Measurements from ENCODE around the gene KCNB1. TPM values are rescaled to one million over a fixed set of nuclear protein-coding genes. Genes with fewer than 3 reads are reported as not detected.
A peak's percentile ranks its signal among the peaks of the same experiment; 100 is the strongest.

The KCNB1 gene
- total and polyA plus RNA-seq, 8 donors = 0.12 to 21.0 (median 2.3) TPM; not detected in 1

DNA sequence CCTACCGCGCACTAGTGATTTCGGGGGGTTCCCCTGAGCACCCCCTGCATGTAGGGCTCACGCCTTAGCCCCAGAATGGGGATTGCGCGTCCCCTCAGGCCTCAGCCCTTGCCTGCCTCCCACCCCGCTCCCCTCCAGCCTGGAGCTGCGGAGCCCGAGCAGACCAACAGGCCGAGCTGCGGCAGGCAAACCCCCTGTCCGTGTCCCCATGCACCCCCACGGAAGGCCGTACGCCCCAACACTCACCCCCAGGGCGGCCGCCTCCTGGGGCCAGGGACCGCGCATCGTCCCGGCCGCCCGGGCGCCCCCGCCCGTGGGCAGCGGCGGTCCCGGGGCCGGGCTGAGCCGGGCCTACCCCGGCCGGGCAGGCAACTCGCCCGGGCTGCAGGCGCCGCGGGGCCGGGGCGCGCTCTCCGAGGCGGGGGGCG, 1.2 kb upstream of the KCNB1 start:
- H3K36me3 ChIP-seq = no peaks in the 10 kb centered on the region
- H3K4me3 ChIP-seq = peak overlapping the region; percentile 54 to 69 (median 56)
- peak overlapping the region in 1 of 5 donors; percentile 82 for H3K27ac ChIP-seq
- no peaks in the 10 kb centered on the region for H3K9me3 ChIP-seq
- H3K27me3 ChIP-seq = peaks cover 0 to 71% (median 37%) of the 10 kb centered on the region in 3 donors
- intact Hi-C loops (cut with DNase I; ENCODE audit: low total_unique reads) = loop anchor here (10.0 kb wide), 1 partner anchor 149 kb away; no protein-coding TSS in a partner anchor
- WGBS, 5 donors = 0 to 6% (median 1%) methylated on average over 12 to 44 of the region's 44 CpGs
- H3K4me1 ChIP-seq = peaks cover 24 to 59% (median 45%) of the 10 kb centered on the region in 4 donors
- TF ChIP-seq POLR2AphosphoS5 (IDR thresholded peaks at IDR 0.05) (no peak), POLR2A (IDR thresholded peaks at IDR 0.05) (no peak), EP300 (IDR thresholded peaks at IDR 0.05) (no peak)
- TF ChIP-seq, protein P1, sequence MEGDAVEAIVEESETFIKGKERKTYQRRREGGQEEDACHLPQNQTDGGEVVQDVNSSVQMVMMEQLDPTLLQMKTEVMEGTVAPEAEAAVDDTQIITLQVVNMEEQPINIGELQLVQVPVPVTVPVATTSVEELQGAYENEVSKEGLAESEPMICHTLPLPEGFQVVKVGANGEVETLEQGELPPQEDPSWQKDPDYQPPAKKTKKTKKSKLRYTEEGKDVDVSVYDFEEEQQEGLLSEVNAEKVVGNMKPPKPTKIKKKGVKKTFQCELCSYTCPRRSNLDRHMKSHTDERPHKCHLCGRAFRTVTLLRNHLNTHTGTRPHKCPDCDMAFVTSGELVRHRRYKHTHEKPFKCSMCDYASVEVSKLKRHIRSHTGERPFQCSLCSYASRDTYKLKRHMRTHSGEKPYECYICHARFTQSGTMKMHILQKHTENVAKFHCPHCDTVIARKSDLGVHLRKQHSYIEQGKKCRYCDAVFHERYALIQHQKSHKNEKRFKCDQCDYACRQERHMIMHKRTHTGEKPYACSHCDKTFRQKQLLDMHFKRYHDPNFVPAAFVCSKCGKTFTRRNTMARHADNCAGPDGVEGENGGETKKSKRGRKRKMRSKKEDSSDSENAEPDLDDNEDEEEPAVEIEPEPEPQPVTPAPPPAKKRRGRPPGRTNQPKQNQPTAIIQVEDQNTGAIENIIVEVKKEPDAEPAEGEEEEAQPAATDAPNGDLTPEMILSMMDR (IDR thresholded peaks at IDR 0.05) = no peak
- DNase-seq = peak in 1 of 2 donors; percentile 39

DNA sequence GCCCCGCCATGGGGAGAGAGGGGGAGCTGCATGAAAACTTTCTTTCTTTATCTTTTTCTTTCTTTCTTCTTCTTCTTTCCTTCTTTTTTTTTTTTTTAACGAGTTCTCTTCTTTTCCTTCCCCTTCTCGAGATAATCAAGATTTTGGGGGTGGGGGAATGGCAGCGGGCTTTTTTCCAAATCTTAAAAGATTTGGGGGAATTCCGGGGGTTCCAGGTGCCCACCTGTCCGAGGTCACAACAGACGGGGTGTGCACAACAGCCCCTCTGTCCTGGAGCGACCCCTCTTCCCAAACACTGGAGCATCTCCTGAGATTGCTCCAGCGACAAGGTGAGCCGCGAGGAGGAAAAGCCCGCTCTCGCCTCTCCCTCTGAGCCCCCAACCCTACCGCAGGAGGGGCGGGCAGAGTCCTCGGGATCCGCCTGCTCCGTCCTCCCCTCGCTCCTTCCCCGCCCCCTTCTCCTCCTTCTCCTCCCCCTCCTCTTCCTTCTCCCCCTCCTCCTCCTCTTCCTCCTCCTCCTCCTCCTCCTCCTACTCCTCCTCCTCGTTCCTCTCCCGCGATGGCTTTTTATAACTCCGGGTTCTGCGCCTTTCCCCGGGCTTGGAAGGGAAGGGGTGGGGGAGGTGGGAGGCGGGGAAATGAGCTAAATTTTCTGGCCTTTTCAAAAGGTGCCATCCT, 689 bp upstream of the KCNB1 start:
- Histone ChIP-seq H3K27me3 (peaks cover 0 to 66% (median 37%) of the 10 kb centered on the region in 3 donors), H3K4me3 (peak overlapping the region; percentile 54 to 69 (median 56)), H3K27ac (peak overlapping the region in 1 of 5 donors; percentile 82), H3K36me3 (no peaks in the 10 kb centered on the region), H3K9me3 (no peaks in the 10 kb centered on the region), H3K4me1 (peaks cover 24 to 65% (median 45%) of the 10 kb centered on the region in 4 donors)
- TF ChIP-seq, protein P1 (IDR thresholded peaks at IDR 0.05) = no peak
- TF ChIP-seq EP300 (IDR thresholded peaks at IDR 0.05) (no peak), POLR2A (IDR thresholded peaks at IDR 0.05) (no peak), POLR2AphosphoS5 (IDR thresholded peaks at IDR 0.05) (no peak)
- 3 to 12% (median 5%) methylated on average over 16 to 27 of the region's 27 CpGs for WGBS, 5 donors
- intact Hi-C loops (cut with DNase I; ENCODE audit: low total_unique reads) = loop anchor here (10.0 kb wide), 1 partner anchor 148 kb away; no protein-coding TSS in a partner anchor
- DNase-seq = peak in 1 of 2 donors; percentile 49

DNA sequence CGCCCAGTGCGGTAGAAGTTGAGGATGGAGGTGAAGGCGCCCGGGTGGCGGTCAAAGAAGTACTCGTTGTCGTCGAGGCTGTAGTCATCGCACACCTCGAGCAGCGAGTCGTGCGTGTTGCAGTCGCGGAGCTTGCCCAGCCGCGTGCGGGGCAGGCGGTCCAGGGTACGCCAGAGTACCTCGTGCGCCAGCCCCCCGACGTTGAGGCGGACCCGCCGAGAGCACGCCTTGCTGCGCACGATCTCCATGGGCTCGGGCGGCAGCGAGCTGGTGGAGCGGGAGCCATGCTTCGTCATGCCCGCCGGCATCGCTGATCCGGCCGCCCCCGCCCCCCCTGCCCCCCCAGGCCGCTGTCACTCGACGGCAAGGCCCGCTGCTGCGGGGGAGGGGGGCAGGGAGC, 295 bp downstream of the KCNB1 start:
- H3K9me3 ChIP-seq = no peaks in the 10 kb centered on the region
- H3K36me3 ChIP-seq = no peaks in the 10 kb centered on the region
- TF ChIP-seq, protein P1 (IDR thresholded peaks at IDR 0.05) = no peak
- TF ChIP-seq POLR2A (IDR thresholded peaks at IDR 0.05) (no peak), POLR2AphosphoS5 (IDR thresholded peaks at IDR 0.05) (no peak), EP300 (IDR thresholded peaks at IDR 0.05) (no peak)
- H3K27me3 ChIP-seq = peaks cover 0 to 67% (median 37%) of the 10 kb centered on the region in 3 donors
- DNase-seq = no peak
- 57 to 100% (median 67%) methylated on average over 3 to 46 of the region's 46 CpGs for WGBS, 5 donors
- intact Hi-C loops (cut with DNase I; ENCODE audit: low total_unique reads) = loop anchor here (10.0 kb wide), 1 partner anchor 147 kb away; no protein-coding TSS in a partner anchor
- peaks cover 24 to 69% (median 45%) of the 10 kb centered on the region in 4 donors for H3K4me1 ChIP-seq
- peak overlapping the region in 2 of 5 donors; percentile 19 to 82 for H3K27ac ChIP-seq
- peak overlapping the region; percentile 54 to 69 (median 56) for H3K4me3 ChIP-seq

DNA sequence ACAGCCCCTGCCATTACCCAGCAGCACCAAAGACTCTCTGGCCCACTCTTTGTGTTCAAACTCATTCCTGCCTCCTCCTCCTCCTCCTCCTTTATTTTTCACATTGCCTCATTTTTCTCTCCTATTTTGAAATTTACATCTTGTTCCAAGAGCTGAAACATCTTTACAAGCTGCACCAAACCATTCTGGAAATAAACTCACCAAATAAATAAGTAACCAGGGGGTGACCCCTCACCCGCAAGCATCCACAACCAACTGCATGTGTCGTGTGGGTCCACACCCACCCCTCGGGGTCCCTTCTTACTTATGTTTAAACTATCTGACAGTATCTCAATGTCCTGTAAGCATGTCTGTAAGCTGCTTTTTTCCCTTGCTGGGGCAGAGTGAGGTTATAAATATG, 1.4 kb downstream of the KCNB1 start:
- intact Hi-C loops (cut with DNase I; ENCODE audit: low total_unique reads) = loop anchor here (10.0 kb wide), 1 partner anchor 146 kb away; no protein-coding TSS in a partner anchor
- no peaks in the 10 kb centered on the region for H3K9me3 ChIP-seq
- H3K4me3 ChIP-seq = no peak overlapping the region
- peaks cover 24 to 69% (median 45%) of the 10 kb centered on the region in 4 donors for H3K4me1 ChIP-seq
- TF ChIP-seq, protein P1 (IDR thresholded peaks at IDR 0.05) = no peak
- no peak for TF ChIP-seq EP300 (IDR thresholded peaks at IDR 0.05)
- no peak for TF ChIP-seq POLR2A (IDR thresholded peaks at IDR 0.05)
- TF ChIP-seq POLR2AphosphoS5 (IDR thresholded peaks at IDR 0.05) = no peak
- H3K27me3 ChIP-seq = peaks cover 0 to 59% (median 37%) of the 10 kb centered on the region in 3 donors
- H3K36me3 ChIP-seq = no peaks in the 10 kb centered on the region
- 79 to 86% (median 80%) methylated on average over 3 of the region's 3 CpGs for whole genome bisulfite sequencing, 5 donors
- H3K27ac ChIP-seq = peak overlapping the region in 1 of 5 donors; percentile 82
- no peak for DNase-seq

Measured in stomach (tissue), 9 donors.